H1 (cell line): ENCODE measurements around the gene BRK1. TPM values are rescaled to one million over a fixed set of nuclear protein-coding genes. Genes with fewer than 3 reads are reported as not detected.

ENCODE experiments used
- CTCF ChIA-PET: fragments of 300-600 bp; sonication (Branson Sonifier 250); formaldehyde crosslinking; loops from one replicate; lab custom pipeline; 2021; ENCODE audit not compliant: partially characterized antibody; lab: Charles Lee
- POLR2A ChIA-PET: fragments of 300-600 bp; sonication (Branson Sonifier 250); formaldehyde crosslinking; loops from one replicate; lab custom pipeline; 2021; ENCODE audit warnings: inconsistent platforms; ENCODE audit not compliant: partially characterized antibody; lab: Charles Lee
- DNase-seq, 2 experiments: peaks; one replicate each; pipeline versions ENCODE4 v3.0.0 to v3.0.0-alpha.2; 2010 to 2022; ENCODE audit warnings: low spot score in 2 of 2, low read depth in 1 of 2, mixed read lengths in 1 of 2
- FAIRE-seq: peaks from 2 replicates; lab custom pipeline; 2011; peaks lifted over from hg19 to GRCh38; lab: Jason Lieb, UNC
- H2AFZ ChIP-seq: 2 replicates; pipeline ENCODE4 v1.8.1; 2012; ENCODE audit warnings: low read length, inconsistent platforms
- H2AK5ac ChIP-seq: 2 replicates; pipeline ENCODE4 v1.6.1; 2013; ENCODE audit warnings: low read depth, low read length
- H2BK120ac ChIP-seq: replicated peaks from 2 replicates; pipeline ENCODE3; 2013; ENCODE audit warnings: low read depth, low read length, inconsistent platforms
- H2BK12ac ChIP-seq: 2 replicates; pipeline ENCODE4 v1.6.1; 2013; ENCODE audit warnings: low read depth, low read length
- H2BK15ac ChIP-seq: 2 replicates; pipeline ENCODE4 v1.6.1; 2013; ENCODE audit warnings: low read length
- H2BK20ac ChIP-seq: 2 replicates; pipeline ENCODE4 v1.6.1; 2013; ENCODE audit warnings: low read length
- H2BK5ac ChIP-seq: 2 replicates; pipeline ENCODE4 v1.6.1; 2013; ENCODE audit warnings: low read depth, low read length
- H3K14ac ChIP-seq: 2 replicates; pipeline ENCODE4 v1.6.1; 2013; ENCODE audit warnings: inconsistent platforms; ENCODE audit not compliant: insufficient read length
- H3K18ac ChIP-seq: 2 replicates; pipeline ENCODE4 v1.6.1; 2013; ENCODE audit warnings: low read length; ENCODE audit errors: extremely low read depth
- H3K23ac ChIP-seq: 2 replicates; pipeline ENCODE4 v1.6.1; 2013; ENCODE audit warnings: inconsistent platforms; ENCODE audit not compliant: insufficient read length
- H3K23me2 ChIP-seq: 2 replicates; pipeline ENCODE4 v1.6.1; 2013; ENCODE audit warnings: low read depth, low read length
- H3K27ac ChIP-seq: 2 replicates; pipeline ENCODE4 v1.6.1; 2011; ENCODE audit warnings: low read depth, low read length, inconsistent platforms
- H3K27me3 ChIP-seq, 4 experiments: replicated peaks in 1 of 4; 1 replicate in 1 of 4; 2 replicates in 3 of 4; pipeline versions ENCODE4 v1.6.1 to v1.8.1; 2011 to 2013; ENCODE audit warnings: low read length in 3 of 4, mild to moderate bottlenecking in 3 of 4, inconsistent platforms in 2 of 4, mixed read lengths in 2 of 4, moderate library complexity in 1 of 4; ENCODE audit not compliant: control insufficient read depth in 3 of 4, insufficient read depth in 3 of 4; ENCODE audit errors: extremely low read depth in 1 of 4
- H3K36me3 ChIP-seq, 4 experiments: 2 replicates each; pipeline versions ENCODE4 v1.6.1 to v1.8.1; 2011 to 2013; ENCODE audit warnings: mild to moderate bottlenecking in 4 of 4, low read length in 3 of 4, moderate library complexity in 2 of 4, control low read depth in 1 of 4, inconsistent platforms in 1 of 4; ENCODE audit not compliant: insufficient read depth in 4 of 4, control insufficient read depth in 2 of 4
- H3K4ac ChIP-seq: replicated peaks from 2 replicates; pipeline ENCODE3; 2013; ENCODE audit warnings: low read length, low read depth, mixed read lengths, inconsistent platforms; ENCODE audit not compliant: insufficient read length
- H3K4me1 ChIP-seq, 4 experiments: replicated peaks in 1 of 4; 1 replicate in 1 of 4; 2 replicates in 3 of 4; pipeline versions ENCODE4 v1.6.1 to v1.8.1; 2011 to 2013; ENCODE audit warnings: low read length in 3 of 4, inconsistent platforms in 2 of 4, mixed read lengths in 1 of 4; ENCODE audit not compliant: insufficient read depth in 4 of 4, control insufficient read depth in 3 of 4
- H3K4me2 ChIP-seq, 2 experiments: 2 replicates each; pipeline versions ENCODE4 v1.6.1 to v1.8.1; 2011 to 2013; ENCODE audit warnings: low read depth in 2 of 2, low read length in 2 of 2, control low read depth in 1 of 2, inconsistent platforms in 1 of 2, mild to moderate bottlenecking in 1 of 2; ENCODE audit not compliant: insufficient read depth in 1 of 2
- H3K4me3 ChIP-seq, 4 experiments: fragments of 200-600, 300-600 bp in 1 of 4; sonication (generic), shearing (Covaris generic), sonication (Bioruptor Twin) in 1 of 4; 2 replicates each; pipeline versions ENCODE4 v1.5.1 to v1.8.1; 2011 to 2016; ENCODE audit warnings: low read length in 4 of 4, low read depth in 3 of 4, control low read depth in 2 of 4, inconsistent platforms in 2 of 4, mild to moderate bottlenecking in 2 of 4, mixed read lengths in 1 of 4, moderate library complexity in 1 of 4; ENCODE audit not compliant: insufficient read depth in 2 of 4; ENCODE audit errors: extremely low read depth in 1 of 4
- H3K56ac ChIP-seq: replicated peaks from 2 replicates; pipeline ENCODE3; 2013; ENCODE audit warnings: low read depth, mild to moderate bottlenecking, mixed read lengths, low read length, inconsistent platforms; ENCODE audit not compliant: insufficient read length
- H3K79me1 ChIP-seq: 2 replicates; pipeline ENCODE4 v1.6.1; 2013; ENCODE audit warnings: low read depth, low read length, control low read depth
- H3K79me2 ChIP-seq, 2 experiments: 2 replicates each; pipeline versions ENCODE4 v1.6.1 to v1.8.1; 2012 to 2013; ENCODE audit warnings: low read length in 2 of 2, mild to moderate bottlenecking in 2 of 2, inconsistent platforms in 1 of 2; ENCODE audit not compliant: insufficient read depth in 2 of 2, control insufficient read depth in 1 of 2
- H3K9ac ChIP-seq, 4 experiments: replicated peaks in 1 of 4; 1 replicate in 1 of 4; 2 replicates in 3 of 4; pipeline versions ENCODE4 v1.6.1 to v1.8.1; 2011 to 2013; ENCODE audit warnings: low read depth in 3 of 4, low read length in 3 of 4, control low read depth in 2 of 4, mild to moderate bottlenecking in 2 of 4, moderate library complexity in 2 of 4, inconsistent platforms in 1 of 4; ENCODE audit errors: extremely low read depth in 1 of 4
- H3K9me3 ChIP-seq, 2 experiments: 2 replicates each; pipeline versions ENCODE4 v1.6.1 to v1.8.1; 2012 to 2013; ENCODE audit warnings: mild to moderate bottlenecking in 2 of 2, moderate library complexity in 2 of 2, control low read depth in 1 of 2, inconsistent platforms in 1 of 2, low read depth in 1 of 2, low read length in 1 of 2, mixed read lengths in 1 of 2; ENCODE audit not compliant: insufficient read depth in 2 of 2
- H4K20me1 ChIP-seq, 2 experiments: replicated peaks in 1 of 2; 2 replicates each; pipeline versions ENCODE3 to v1.8.1; 2011 to 2013; ENCODE audit warnings: inconsistent platforms in 2 of 2, low read length in 2 of 2, mild to moderate bottlenecking in 1 of 2; ENCODE audit not compliant: insufficient read depth in 2 of 2, control insufficient read depth in 1 of 2
- H4K5ac ChIP-seq: 2 replicates; pipeline ENCODE4 v1.6.1; 2013; ENCODE audit warnings: low read length, low read depth, mixed read lengths, inconsistent platforms; ENCODE audit not compliant: insufficient read length
- H4K8ac ChIP-seq: 2 replicates; pipeline ENCODE4 v1.8.0; 2013; ENCODE audit warnings: mild to moderate bottlenecking, moderate library complexity, low read length, inconsistent platforms; ENCODE audit not compliant: insufficient read depth; ENCODE audit errors: extremely low read depth
- H4K91ac ChIP-seq: replicated peaks from 2 replicates; pipeline ENCODE3; 2013; ENCODE audit warnings: low read length, mixed read lengths, inconsistent platforms; ENCODE audit not compliant: insufficient read length
- CEBPB ChIP-seq: IDR thresholded peaks from 2 replicates; pipeline ENCODE4 v1.6.1; 2012; ENCODE audit warnings: low read depth, low read length
- CTCF ChIP-seq, 3 experiments: IDR thresholded peaks; 1 replicate in 2 of 3; 2 replicates in 1 of 3; pipeline versions ENCODE4 v1.5.1 to v1.6.1; 2011; ENCODE audit warnings: low read length in 3 of 3, mild to moderate bottlenecking in 3 of 3, inconsistent platforms in 2 of 3, low read depth in 1 of 3, moderate library complexity in 1 of 3; ENCODE audit not compliant: insufficient read depth in 1 of 3; ENCODE audit errors: control extremely low read depth in 1 of 3
- EGR1 ChIP-seq: IDR thresholded peaks from 2 replicates; pipeline ENCODE4 v1.6.1; 2011; ENCODE audit warnings: low read depth, low read length, borderline replicate concordance
- KDM5A ChIP-seq: fragments of 200-600 bp; IDR thresholded peaks from 2 replicates; pipeline ENCODE4 v1.7.1; 2012; ENCODE audit warnings: mild to moderate bottlenecking, low read length, inconsistent platforms, mixed read lengths
- MAX ChIP-seq: IDR thresholded peaks from 2 replicates; pipeline ENCODE4 v1.6.1; 2012; ENCODE audit warnings: inconsistent platforms
- RNF2 ChIP-seq: fragments of 200-900, 300-1000 bp; sonication (generic); IDR thresholded peaks from 2 replicates; pipeline ENCODE4 v1.7.1; 2016; ENCODE audit warnings: borderline replicate concordance, low read depth, mild to moderate bottlenecking, antibody characterized with exemption, low read length; ENCODE audit not compliant: poor library complexity, severe bottlenecking; ENCODE audit errors: missing control alignments
- RXRA ChIP-seq: IDR thresholded peaks from 2 replicates; pipeline ENCODE4 v1.6.1; 2011; ENCODE audit warnings: low read depth, mild to moderate bottlenecking, low read length, moderate library complexity; ENCODE audit not compliant: insufficient read depth
- SRF ChIP-seq: IDR thresholded peaks from 2 replicates; pipeline ENCODE4 v1.6.1; 2011; ENCODE audit warnings: mild to moderate bottlenecking, low read depth, low read length, moderate library complexity
- SUZ12 ChIP-seq: fragments of 200-600 bp; sonication (generic); IDR thresholded peaks from 2 replicates; pipeline ENCODE4 v1.6.1; 2012; ENCODE audit warnings: mild to moderate bottlenecking, inconsistent platforms, low read length, moderate library complexity, mixed read lengths
- TAF1 ChIP-seq: IDR thresholded peaks from 2 replicates; pipeline ENCODE4 v1.6.1; 2011; ENCODE audit warnings: mild to moderate bottlenecking, low read depth, low read length
- TBP ChIP-seq: IDR thresholded peaks from 2 replicates; pipeline ENCODE4 v1.6.1; 2011; ENCODE audit warnings: low read depth, low read length, improper control_type of control experiment
- WGBS, 2 experiments: shearing (Covaris generic) in 1 of 2; methylation state at CpG; one replicate each; pipeline versions ENCODE4 v1.1.6 to v1.1.7; 2013 to 2015; ENCODE audit warnings: low lambda C conversion rate in 2 of 2, mixed read lengths in 2 of 2, inconsistent platforms in 1 of 2, low coverage in 1 of 2, missing lambda C conversion rate in 1 of 2; ENCODE audit not compliant: insufficient replicate concordance in 2 of 2, insufficient coverage in 1 of 2, insufficient read length in 1 of 2; ENCODE audit errors: extremely low coverage in 1 of 2, missing lambda C conversion rate in 1 of 2; 5-methylcytosine and 5-hydroxymethylcytosine counted together
- polyA plus RNA-seq, 7 experiments: library from polyadenylated mRNA; depleted of rRNA in 3 of 7; stranded (reverse) in 5 of 7; unstranded in 2 of 7; fragments of >200 nt in 5 of 7; fragments of 200-250 nt in 2 of 7; gene quantifications; 1 replicate in 5 of 7; 2 replicates in 1 of 7; 4 replicates in 1 of 7; pipeline versions ENCODE4 v1.2.1 to v1.2.3, GENCODE V29; 2011 to 2013; ENCODE audit warnings: missing spikeins in 2 of 7, mixed read lengths in 2 of 7
- total RNA-seq: library from RNA; stranded (reverse); fragmentation: NEBNext Ultra II Directional; extraction: Animal tissue kit (Norgen Biotek cat#: 25700); gene quantifications from 2 replicates; pipeline ENCODE4 v1.2.1, GENCODE V29; 2021

BRK1 gene
- total and polyA plus RNA-seq, 2 of the 8 experiments (the other 6 are each of a cell fraction or from before 2014, with no cell fraction given) = 137 to 164 TPM

GRCh38 chr3:10149226-10149625 lies 33.8 kb downstream of the BRK1 start:
- H2BK5ac ChIP-seq = no peak overlapping the region
- H3K4ac ChIP-seq = no peak overlapping the region
- peaks cover 0 to 27% of the 10 kb centered on the region in 2 experiments; a peak in 2 of 4 replicates for H3K79me2 ChIP-seq
- no peak overlapping the region for H3K4me3 ChIP-seq
- no peak overlapping the region for H2BK20ac ChIP-seq
- no peak overlapping the region for H4K5ac ChIP-seq
- H2AFZ ChIP-seq = no peak overlapping the region
- no peak overlapping the region for H3K14ac ChIP-seq
- no peak overlapping the region for H2BK12ac ChIP-seq
- H3K18ac ChIP-seq = no peak overlapping the region
- H4K20me1 ChIP-seq = peaks cover 0 to 2% of the 10 kb centered on the region in 2 experiments
- POLR2A ChIA-PET = interaction anchor here (0.9 to 1.1 kb wide), 3 partner anchors 10 to 119 kb away, joined by 3 read pairs; no protein-coding TSS in a partner anchor
- no peaks in the 10 kb centered on the region for H3K23me2 ChIP-seq
- no peak overlapping the region for H3K9ac ChIP-seq
- no peaks in the 10 kb centered on the region for H3K9me3 ChIP-seq
- FAIRE-seq = no peak
- H3K4me1 ChIP-seq = no peaks in the 10 kb centered on the region
- H3K23ac ChIP-seq = no peak overlapping the region
- H4K8ac ChIP-seq = no peak overlapping the region
- H3K27ac ChIP-seq = no peak overlapping the region
- peaks cover 13 to 39% (median 25%) of the 10 kb centered on the region in 4 experiments for H3K36me3 ChIP-seq
- no peak overlapping the region for H2BK120ac ChIP-seq
- no peak for DNase-seq
- H3K56ac ChIP-seq = no peak overlapping the region
- no peak overlapping the region for H3K4me2 ChIP-seq
- WGBS, 2 experiments = 97% methylated on average over 8 of the region's 8 CpGs; no CpG with 5 or more reads in 1 of the 2 experiments
- H3K79me1 ChIP-seq = no peaks in the 10 kb centered on the region; the same call in 1 of the 2 replicates
- no peak overlapping the region for H4K91ac ChIP-seq
- CTCF ChIA-PET = interaction anchor here (1.0 to 1.5 kb wide), 3 partner anchors 11 to 44 kb away, joined by 3 to 4 read pairs (median 3); partner anchors contain the start of gene IRAK2
- H2AK5ac ChIP-seq = no peak overlapping the region
- TF ChIP-seq RXRA (no peak), TAF1 (no peak), CTCF (IDR thresholded peaks at IDR 0.05; ENCODE audit: control extremely low read depth in 1 of 3, insufficient read depth in 1 of 3, low read depth in 1 of 3, low read length in 3 of 3) (no peak), CEBPB (no peak), MAX (no peak), RNF2 (no peak), SRF (no peak), EGR1 (no peak), SUZ12 (no peak), KDM5A (no peak), TBP (no peak)
- H3K27me3 ChIP-seq = no peaks in the 10 kb centered on the region
- H2BK15ac ChIP-seq = no peak overlapping the region
